ENCODE measurements around the gene SLC49A3. TPM values are rescaled to one million over a fixed set of nuclear protein-coding genes. Genes with fewer than 3 reads are reported as not detected.

Gene SLC49A3
- total RNA-seq, 3 donors from 2014 or later = 0.48 to 0.79 (median 0.53) TPM

- DNase-seq (no peak), ATAC-seq (peak in 1 of 2 donors; percentile 5)
- no peaks in the 10 kb centered on the region for H3K9me3 Mint-ChIP-seq
- peaks cover 15% of the 10 kb centered on the region for H3K4me1 Mint-ChIP-seq (ENCODE audit: low read depth)
- peaks cover 5% of the 10 kb centered on the region for H3K27me3 Mint-ChIP-seq (ENCODE audit: low read depth)
- H3K36me3 Mint-ChIP-seq (ENCODE audit: insufficient read depth) = no peaks in the 10 kb centered on the region
- no peak overlapping the region for H3K4me3 Mint-ChIP-seq
These were observed 5.6 kb downstream of the SLC49A3 start for GRCh38 chr4:683247-683897.

- Mint-ChIP-seq H3K4me1 (ENCODE audit: low read depth) (peaks cover 12% of the 10 kb centered on the region), H3K27me3 (ENCODE audit: low read depth) (peaks cover 1% of the 10 kb centered on the region), H3K9me3 (no peaks in the 10 kb centered on the region), H3K4me3 (no peak overlapping the region), H3K36me3 (ENCODE audit: insufficient read depth) (no peaks in the 10 kb centered on the region)
- ATAC-seq = no peak
- DNase-seq = no peak
These were observed 6.3 kb downstream of the SLC49A3 start for GRCh38 chr4:682490-683172.

GRCh38 chr4:681736-682451 is 7.1 kb downstream of the SLC49A3 start:
- peak; percentile 5 to 7 for ATAC-seq
- peaks cover 12% of the 10 kb centered on the region for H3K4me1 Mint-ChIP-seq (ENCODE audit: low read depth)
- no peaks in the 10 kb centered on the region for H3K9me3 Mint-ChIP-seq
- H3K4me3 Mint-ChIP-seq = no peak overlapping the region
- no peaks in the 10 kb centered on the region for H3K36me3 Mint-ChIP-seq (ENCODE audit: insufficient read depth)
- DNase-seq = no peak
- no peaks in the 10 kb centered on the region for H3K27me3 Mint-ChIP-seq (ENCODE audit: low read depth)

- H3K9me3 Mint-ChIP-seq = no peaks in the 10 kb centered on the region
- peak overlapping the region; percentile 71 for H3K4me3 Mint-ChIP-seq
- no peaks in the 10 kb centered on the region for H3K27me3 Mint-ChIP-seq (ENCODE audit: low read depth)
- DNase-seq (peak; percentile 30), ATAC-seq (peak; percentile 53 to 58)
- peaks cover 13% of the 10 kb centered on the region for H3K4me1 Mint-ChIP-seq (ENCODE audit: low read depth)
- no peaks in the 10 kb centered on the region for H3K36me3 Mint-ChIP-seq (ENCODE audit: insufficient read depth)
These were observed 7.9 kb downstream of the SLC49A3 start for GRCh38 chr4:680928-681645.

- H3K4me1 Mint-ChIP-seq (ENCODE audit: low read depth) = peaks cover 16% of the 10 kb centered on the region
- H3K36me3 Mint-ChIP-seq (ENCODE audit: insufficient read depth) = no peaks in the 10 kb centered on the region
- DNase-seq (no peak), ATAC-seq (peak; percentile 6 to 11)
- H3K27me3 Mint-ChIP-seq (ENCODE audit: low read depth) = no peaks in the 10 kb centered on the region
- H3K9me3 Mint-ChIP-seq = no peaks in the 10 kb centered on the region
- H3K4me3 Mint-ChIP-seq = peak overlapping the region; percentile 71
These were observed 8.4 kb downstream of the SLC49A3 start for GRCh38 chr4:680551-680927.

GRCh38 chr4:680091-680490 is 8.9 kb downstream of the SLC49A3 start:
- DNase-seq (no peak), ATAC-seq (no peak)
- no peaks in the 10 kb centered on the region for H3K36me3 Mint-ChIP-seq (ENCODE audit: insufficient read depth)
- H3K27me3 Mint-ChIP-seq (ENCODE audit: low read depth) = no peaks in the 10 kb centered on the region
- H3K9me3 Mint-ChIP-seq = no peaks in the 10 kb centered on the region
- H3K4me3 Mint-ChIP-seq = peak overlapping the region; percentile 71
- peaks cover 16% of the 10 kb centered on the region for H3K4me1 Mint-ChIP-seq (ENCODE audit: low read depth)

GRCh38 chr4:679629-680028 is 9.3 kb downstream of the SLC49A3 start:
- DNase-seq (no peak), ATAC-seq (no peak)
- H3K4me3 Mint-ChIP-seq = no peak overlapping the region
- no peaks in the 10 kb centered on the region for H3K27me3 Mint-ChIP-seq (ENCODE audit: low read depth)
- no peaks in the 10 kb centered on the region for H3K9me3 Mint-ChIP-seq
- H3K4me1 Mint-ChIP-seq (ENCODE audit: low read depth) = peaks cover 16% of the 10 kb centered on the region
- H3K36me3 Mint-ChIP-seq (ENCODE audit: insufficient read depth) = no peaks in the 10 kb centered on the region

- ATAC-seq (no peak), DNase-seq (no peak)
- Mint-ChIP-seq H3K27me3 (ENCODE audit: low read depth) (no peaks in the 10 kb centered on the region), H3K4me3 (no peak overlapping the region), H3K36me3 (ENCODE audit: insufficient read depth) (no peaks in the 10 kb centered on the region), H3K9me3 (no peaks in the 10 kb centered on the region), H3K4me1 (ENCODE audit: low read depth) (peaks cover 16% of the 10 kb centered on the region)
These were observed 9.9 kb downstream of the SLC49A3 start for GRCh38 chr4:679104-679481.

GRCh38 chr4:678331-679103 is 10.4 kb downstream of the SLC49A3 start:
- Mint-ChIP-seq H3K4me1 (ENCODE audit: low read depth) (peaks cover 13% of the 10 kb centered on the region), H3K36me3 (ENCODE audit: insufficient read depth) (no peaks in the 10 kb centered on the region), H3K27me3 (ENCODE audit: low read depth) (no peaks in the 10 kb centered on the region), H3K9me3 (no peaks in the 10 kb centered on the region), H3K4me3 (no peak overlapping the region)
- DNase-seq (no peak), ATAC-seq (no peak)

GRCh38 chr4:677431-678293 is 11.3 kb downstream of the SLC49A3 start:
- no peak for DNase-seq
- Mint-ChIP-seq H3K4me1 (ENCODE audit: low read depth) (peaks cover 18% of the 10 kb centered on the region), H3K4me3 (no peak overlapping the region), H3K9me3 (no peaks in the 10 kb centered on the region), H3K36me3 (ENCODE audit: insufficient read depth) (peaks cover 4% of the 10 kb centered on the region), H3K27me3 (ENCODE audit: low read depth) (no peaks in the 10 kb centered on the region)
- ATAC-seq = no peak

- DNase-seq = no peak
- Mint-ChIP-seq H3K4me3 (no peak overlapping the region), H3K27me3 (ENCODE audit: low read depth) (no peaks in the 10 kb centered on the region), H3K9me3 (no peaks in the 10 kb centered on the region), H3K36me3 (ENCODE audit: insufficient read depth) (peaks cover 8% of the 10 kb centered on the region), H3K4me1 (ENCODE audit: low read depth) (peaks cover 18% of the 10 kb centered on the region)
- ATAC-seq = no peak
These were observed 12.1 kb downstream of the SLC49A3 start for GRCh38 chr4:676871-677235.

- no peak for ATAC-seq
These were observed 12.7 kb downstream of the SLC49A3 start for GRCh38 chr4:675980-676870.

More at GRCh38 chr4:675980-676870, 12.7 kb downstream of the SLC49A3 start:
- peaks cover 8% of the 10 kb centered on the region for H3K36me3 Mint-ChIP-seq (ENCODE audit: insufficient read depth)
- DNase-seq = no peak
- no peaks in the 10 kb centered on the region for H3K9me3 Mint-ChIP-seq
- H3K4me1 Mint-ChIP-seq (ENCODE audit: low read depth) = peaks cover 18% of the 10 kb centered on the region
- peak overlapping the region; percentile 86 for H3K4me3 Mint-ChIP-seq
- H3K27me3 Mint-ChIP-seq (ENCODE audit: low read depth) = no peaks in the 10 kb centered on the region
